Esophagus muscularis mucosa (tissue), 4 donors: ENCODE results near the gene BTG2. TPM values are rescaled to one million over a fixed set of nuclear protein-coding genes. Genes with fewer than 3 reads are reported as not detected.

Source experiments
- DNase-seq: peaks from one replicate; pipeline ENCODE4 v3.0.0-alpha.2; 2017; ENCODE audit errors: extremely low spot score
- H3K27ac ChIP-seq, 4 donors: fragments of 200-600 bp; sonication (generic); replicated peaks in 1 of 4; 1 replicate in 3 of 4; 2 replicates in 1 of 4; pipeline ENCODE4 v1.5.1; 2016 to 2019; ENCODE audit warnings: mild to moderate bottlenecking in 1 of 4
- H3K27me3 ChIP-seq, 4 donors: fragments of 200-600 bp; sonication (generic); one replicate each; pipeline versions ENCODE4 v1.5.1 to v1.6.0; 2016 to 2019
- H3K36me3 ChIP-seq, 4 donors: fragments of 200-600 bp; sonication (generic); one replicate each; pipeline ENCODE4 v1.5.1; 2016 to 2019
- H3K4me1 ChIP-seq, 4 donors: fragments of 200-600 bp; sonication (generic); one replicate each; pipeline ENCODE4 v1.5.1; 2016 to 2019
- H3K4me3 ChIP-seq, 4 donors: fragments of 200-600 bp; sonication (generic); 1 replicate in 2 of 4; 2 replicates in 2 of 4; pipeline ENCODE4 v1.5.1; 2016 to 2019; ENCODE audit warnings: mild to moderate bottlenecking in 4 of 4, moderate library complexity in 1 of 4
- H3K9me3 ChIP-seq, 4 donors: fragments of 200-600 bp; sonication (generic); 1 replicate in 3 of 4; 2 replicates in 1 of 4; pipeline ENCODE4 v1.5.1; 2016 to 2019
- CTCF ChIP-seq, 3 experiments: fragments of 200-600 bp in 2 of 3; fragments of 450-650 bp in 1 of 3; sonication (generic) in 2 of 3; IDR thresholded peaks; one replicate each; pipeline ENCODE4 v1.5.1; 2017 to 2019; ENCODE audit warnings: antibody characterized with exemption in 3 of 3, mild to moderate bottlenecking in 2 of 3, moderate library complexity in 1 of 3
- EP300 ChIP-seq: sonication (generic); formaldehyde crosslinking; IDR thresholded peaks from one replicate; pipeline ENCODE4 v1.6.1; 2017; ENCODE audit warnings: antibody characterized with exemption
- POLR2A ChIP-seq: fragments of 450-650 bp; IDR thresholded peaks from one replicate; pipeline ENCODE4 v1.6.1; 2017; ENCODE audit warnings: antibody characterized with exemption, moderate library complexity, mild to moderate bottlenecking, low read depth
- POLR2AphosphoS5 ChIP-seq, 2 donors: sonication (generic); formaldehyde crosslinking; IDR thresholded peaks; one replicate each; pipeline ENCODE4 v1.6.1; 2017; ENCODE audit warnings: antibody characterized with exemption in 2 of 2
- WGBS: methylation state at CpG from one replicate; pipeline ENCODE4 v1.1.5; 2018; 5-methylcytosine and 5-hydroxymethylcytosine counted together
- intact Hi-C: fragments of 100-400 bp; cut with DNase I; formaldehyde crosslinking; loops from one replicate; pipeline ENCODE4 v1.15.1; 2023
- total RNA-seq, 4 donors: library from RNA; depleted of rRNA; stranded (reverse); fragments of >200 nt; gene quantifications; one replicate each; pipeline versions ENCODE4 v1.1.0 to v1.2.1, GENCODE V29; 2016

The BTG2 gene
- total RNA-seq, 4 donors from 2014 or later = 67.7 to 656 (median 159) TPM

GRCh38 chr1:203273869-203274602 lies 31.3 kb upstream of the BTG2 start:
- Histone ChIP-seq H3K4me3 (peak overlapping the region; percentile 30 to 53 (median 38)), H3K36me3 (no peaks in the 10 kb centered on the region), H3K27ac (peak overlapping the region; percentile 93 to 98 (median 95)), H3K27me3 (no peaks in the 10 kb centered on the region), H3K9me3 (no peaks in the 10 kb centered on the region), H3K4me1 (peaks cover 64 to 83% (median 77%) of the 10 kb centered on the region in 4 donors)
- peak; percentile 91 for DNase-seq
- intact Hi-C loops = loop anchor here (2.0 to 5.0 kb wide), 3 partner anchors 33 to 213 kb away; partner anchors contain the start of gene BTG2
- 73% methylated on average over 9 of the region's 12 CpGs for WGBS
- no peak for TF ChIP-seq CTCF (IDR thresholded peaks at IDR 0.05)
- no peak for TF ChIP-seq POLR2AphosphoS5 (IDR thresholded peaks at IDR 0.05)
- TF ChIP-seq EP300 = no peak
- TF ChIP-seq POLR2A = no peak

DNA sequence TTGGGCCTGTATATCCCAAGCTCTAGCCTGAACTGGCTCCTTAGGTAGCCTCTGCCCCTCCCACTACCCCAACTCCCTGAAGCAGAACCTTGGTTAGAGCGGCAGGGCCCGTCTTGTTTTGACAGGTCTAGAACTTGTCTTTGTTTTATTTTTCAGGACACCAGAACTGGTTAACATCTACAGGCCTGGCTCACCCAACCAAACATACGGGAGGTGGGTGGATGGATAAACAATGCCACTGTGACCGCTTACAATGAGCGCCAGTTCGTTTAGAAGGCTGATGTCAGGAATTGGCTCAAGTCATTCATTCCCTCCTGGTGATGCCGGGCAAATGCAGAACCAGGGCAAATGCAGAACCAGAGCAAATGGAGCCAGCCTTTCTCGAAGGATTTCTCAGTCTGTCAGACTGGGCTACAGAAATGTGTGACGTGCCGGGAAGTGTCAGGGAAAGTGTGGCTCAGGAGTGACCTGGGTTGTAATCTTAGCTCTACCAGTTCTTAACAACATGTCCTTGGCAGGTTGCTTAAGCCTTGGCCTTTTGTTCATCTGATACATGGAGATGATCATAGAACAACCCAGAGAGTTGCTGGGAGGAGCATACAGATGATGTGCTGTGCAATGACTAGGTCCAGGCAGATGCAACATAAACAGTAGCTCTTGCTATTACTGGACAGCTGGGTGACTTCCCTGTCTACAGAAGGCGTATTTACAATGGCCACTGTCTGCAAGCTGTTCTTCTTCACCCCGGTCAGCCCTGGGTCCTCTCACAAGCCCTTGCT lies 30.5 kb upstream of the BTG2 start:
- Histone ChIP-seq H3K27me3 (no peaks in the 10 kb centered on the region), H3K4me1 (peaks cover 72 to 89% (median 85%) of the 10 kb centered on the region in 4 donors), H3K4me3 (no peak overlapping the region), H3K27ac (peak overlapping the region; percentile 93 to 98 (median 95)), H3K9me3 (no peaks in the 10 kb centered on the region), H3K36me3 (no peaks in the 10 kb centered on the region)
- WGBS = 33% methylated on average over 12 of the region's 12 CpGs
- intact Hi-C loops = loop anchor here (5.0 kb wide), 2 partner anchors 33 to 213 kb away; partner anchors contain the start of gene BTG2
- DNase-seq = peak; percentile 95
- TF ChIP-seq CTCF (IDR thresholded peaks at IDR 0.05) (no peak), POLR2AphosphoS5 (IDR thresholded peaks at IDR 0.05) (peak in 1 of 2 donors; percentile 96), EP300 (peak; percentile 99), POLR2A (no peak)

DNA sequence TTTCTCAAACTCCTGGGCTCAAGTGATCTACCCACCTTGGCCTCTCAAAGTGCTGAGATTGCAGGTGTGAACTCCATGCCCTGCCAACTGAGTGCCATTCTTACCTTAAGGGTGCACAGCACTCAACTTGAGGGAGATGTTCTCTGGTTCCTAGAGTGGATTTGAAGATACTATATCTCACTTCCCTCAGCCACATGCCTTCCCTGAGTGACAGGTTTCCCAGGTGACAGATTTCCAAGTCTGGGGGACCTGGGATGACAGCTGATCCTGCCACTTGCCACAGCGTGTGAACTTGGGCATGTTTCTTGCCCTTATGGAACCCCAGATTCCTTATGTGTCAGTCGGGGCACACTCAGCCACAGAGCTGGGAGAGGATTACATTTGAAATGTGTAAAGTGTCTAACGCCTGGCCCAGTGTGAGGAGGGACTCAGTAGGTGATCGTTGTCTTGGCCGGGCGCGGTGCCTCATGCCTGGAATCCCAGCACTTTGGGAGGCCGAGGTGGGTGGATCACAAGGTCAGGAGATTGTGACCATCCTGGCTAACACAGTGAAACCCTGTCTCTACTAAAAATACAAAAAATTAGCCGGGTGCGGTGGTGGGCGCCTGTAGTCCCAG lies 29.6 kb upstream of the BTG2 start:
- peaks cover 82 to 95% (median 92%) of the 10 kb centered on the region in 4 donors for H3K4me1 ChIP-seq
- peak; percentile 64 for DNase-seq

GRCh38 chr1:203276408-203276807 lies 28.9 kb upstream of the BTG2 start:
- TF ChIP-seq EP300 = no peak
- TF ChIP-seq CTCF (IDR thresholded peaks at IDR 0.05) = no peak
- no peak for TF ChIP-seq POLR2A
- no peak for TF ChIP-seq POLR2AphosphoS5 (IDR thresholded peaks at IDR 0.05)
- Histone ChIP-seq H3K27ac (peak overlapping the region; percentile 93 to 98 (median 95)), H3K4me1 (peaks cover 88 to 95% (median 92%) of the 10 kb centered on the region in 4 donors), H3K36me3 (no peaks in the 10 kb centered on the region), H3K27me3 (no peaks in the 10 kb centered on the region), H3K4me3 (no peak overlapping the region), H3K9me3 (no peaks in the 10 kb centered on the region)
- 84% methylated on average over 5 of the region's 5 CpGs for WGBS
- DNase-seq = no peak
- intact Hi-C loops = no loop called here

More for the DNA sequence above, 29.6 kb upstream of the BTG2 start:
- 94% methylated on average over 11 of the region's 11 CpGs for WGBS
- H3K27me3 ChIP-seq = no peaks in the 10 kb centered on the region
- H3K9me3 ChIP-seq = no peaks in the 10 kb centered on the region
- intact Hi-C loops = no loop called here
- H3K4me3 ChIP-seq = no peak overlapping the region
- H3K27ac ChIP-seq = peak overlapping the region; percentile 93 to 98 (median 95)
- no peaks in the 10 kb centered on the region for H3K36me3 ChIP-seq
- TF ChIP-seq CTCF (IDR thresholded peaks at IDR 0.05) (no peak), POLR2A (no peak), POLR2AphosphoS5 (IDR thresholded peaks at IDR 0.05) (no peak), EP300 (no peak)
